H1 (cell line): ENCODE measurements around the gene AGBL4. TPM values are rescaled to one million over a fixed set of nuclear protein-coding genes. Genes with fewer than 3 reads are reported as not detected.

Source experiments
- CTCF ChIA-PET: fragments of 300-600 bp; sonication (Branson Sonifier 250); formaldehyde crosslinking; loops from one replicate; lab custom pipeline; 2021; ENCODE audit not compliant: partially characterized antibody; lab: Charles Lee
- POLR2A ChIA-PET: fragments of 300-600 bp; sonication (Branson Sonifier 250); formaldehyde crosslinking; loops from one replicate; lab custom pipeline; 2021; ENCODE audit warnings: inconsistent platforms; ENCODE audit not compliant: partially characterized antibody; lab: Charles Lee
- DNase-seq, 2 experiments: peaks; one replicate each; pipeline versions ENCODE4 v3.0.0 to v3.0.0-alpha.2; 2010 to 2022; ENCODE audit warnings: low spot score in 2 of 2, low read depth in 1 of 2, mixed read lengths in 1 of 2
- FAIRE-seq: peaks from 2 replicates; lab custom pipeline; 2011; peaks lifted over from hg19 to GRCh38; lab: Jason Lieb, UNC
- H2AFZ ChIP-seq: 2 replicates; pipeline ENCODE4 v1.8.1; 2012; ENCODE audit warnings: low read length, inconsistent platforms
- H2AK5ac ChIP-seq: 2 replicates; pipeline ENCODE4 v1.6.1; 2013; ENCODE audit warnings: low read depth, low read length
- H2BK120ac ChIP-seq: replicated peaks from 2 replicates; pipeline ENCODE3; 2013; ENCODE audit warnings: low read depth, low read length, inconsistent platforms
- H2BK12ac ChIP-seq: 2 replicates; pipeline ENCODE4 v1.6.1; 2013; ENCODE audit warnings: low read depth, low read length
- H2BK15ac ChIP-seq: 2 replicates; pipeline ENCODE4 v1.6.1; 2013; ENCODE audit warnings: low read length
- H2BK20ac ChIP-seq: 2 replicates; pipeline ENCODE4 v1.6.1; 2013; ENCODE audit warnings: low read length
- H2BK5ac ChIP-seq: 2 replicates; pipeline ENCODE4 v1.6.1; 2013; ENCODE audit warnings: low read depth, low read length
- H3K14ac ChIP-seq: 2 replicates; pipeline ENCODE4 v1.6.1; 2013; ENCODE audit warnings: inconsistent platforms; ENCODE audit not compliant: insufficient read length
- H3K18ac ChIP-seq: 2 replicates; pipeline ENCODE4 v1.6.1; 2013; ENCODE audit warnings: low read length; ENCODE audit errors: extremely low read depth
- H3K23ac ChIP-seq: 2 replicates; pipeline ENCODE4 v1.6.1; 2013; ENCODE audit warnings: inconsistent platforms; ENCODE audit not compliant: insufficient read length
- H3K23me2 ChIP-seq: 2 replicates; pipeline ENCODE4 v1.6.1; 2013; ENCODE audit warnings: low read depth, low read length
- H3K27ac ChIP-seq: 2 replicates; pipeline ENCODE4 v1.6.1; 2011; ENCODE audit warnings: low read depth, low read length, inconsistent platforms
- H3K27me3 ChIP-seq, 4 experiments: replicated peaks in 1 of 4; 1 replicate in 1 of 4; 2 replicates in 3 of 4; pipeline versions ENCODE4 v1.6.1 to v1.8.1; 2011 to 2013; ENCODE audit warnings: low read length in 3 of 4, mild to moderate bottlenecking in 3 of 4, inconsistent platforms in 2 of 4, mixed read lengths in 2 of 4, moderate library complexity in 1 of 4; ENCODE audit not compliant: control insufficient read depth in 3 of 4, insufficient read depth in 3 of 4; ENCODE audit errors: extremely low read depth in 1 of 4
- H3K36me3 ChIP-seq, 4 experiments: 2 replicates each; pipeline versions ENCODE4 v1.6.1 to v1.8.1; 2011 to 2013; ENCODE audit warnings: mild to moderate bottlenecking in 4 of 4, low read length in 3 of 4, moderate library complexity in 2 of 4, control low read depth in 1 of 4, inconsistent platforms in 1 of 4; ENCODE audit not compliant: insufficient read depth in 4 of 4, control insufficient read depth in 2 of 4
- H3K4ac ChIP-seq: replicated peaks from 2 replicates; pipeline ENCODE3; 2013; ENCODE audit warnings: low read length, low read depth, mixed read lengths, inconsistent platforms; ENCODE audit not compliant: insufficient read length
- H3K4me1 ChIP-seq, 4 experiments: replicated peaks in 1 of 4; 1 replicate in 1 of 4; 2 replicates in 3 of 4; pipeline versions ENCODE4 v1.6.1 to v1.8.1; 2011 to 2013; ENCODE audit warnings: low read length in 3 of 4, inconsistent platforms in 2 of 4, mixed read lengths in 1 of 4; ENCODE audit not compliant: insufficient read depth in 4 of 4, control insufficient read depth in 3 of 4
- H3K4me2 ChIP-seq, 2 experiments: 2 replicates each; pipeline versions ENCODE4 v1.6.1 to v1.8.1; 2011 to 2013; ENCODE audit warnings: low read depth in 2 of 2, low read length in 2 of 2, control low read depth in 1 of 2, inconsistent platforms in 1 of 2, mild to moderate bottlenecking in 1 of 2; ENCODE audit not compliant: insufficient read depth in 1 of 2
- H3K4me3 ChIP-seq, 4 experiments: fragments of 200-600, 300-600 bp in 1 of 4; sonication (generic), shearing (Covaris generic), sonication (Bioruptor Twin) in 1 of 4; 2 replicates each; pipeline versions ENCODE4 v1.5.1 to v1.8.1; 2011 to 2016; ENCODE audit warnings: low read length in 4 of 4, low read depth in 3 of 4, control low read depth in 2 of 4, inconsistent platforms in 2 of 4, mild to moderate bottlenecking in 2 of 4, mixed read lengths in 1 of 4, moderate library complexity in 1 of 4; ENCODE audit not compliant: insufficient read depth in 2 of 4; ENCODE audit errors: extremely low read depth in 1 of 4
- H3K56ac ChIP-seq: replicated peaks from 2 replicates; pipeline ENCODE3; 2013; ENCODE audit warnings: low read depth, mild to moderate bottlenecking, mixed read lengths, low read length, inconsistent platforms; ENCODE audit not compliant: insufficient read length
- H3K79me1 ChIP-seq: 2 replicates; pipeline ENCODE4 v1.6.1; 2013; ENCODE audit warnings: low read depth, low read length, control low read depth
- H3K79me2 ChIP-seq, 2 experiments: 2 replicates each; pipeline versions ENCODE4 v1.6.1 to v1.8.1; 2012 to 2013; ENCODE audit warnings: low read length in 2 of 2, mild to moderate bottlenecking in 2 of 2, inconsistent platforms in 1 of 2; ENCODE audit not compliant: insufficient read depth in 2 of 2, control insufficient read depth in 1 of 2
- H3K9ac ChIP-seq, 4 experiments: replicated peaks in 1 of 4; 1 replicate in 1 of 4; 2 replicates in 3 of 4; pipeline versions ENCODE4 v1.6.1 to v1.8.1; 2011 to 2013; ENCODE audit warnings: low read depth in 3 of 4, low read length in 3 of 4, control low read depth in 2 of 4, mild to moderate bottlenecking in 2 of 4, moderate library complexity in 2 of 4, inconsistent platforms in 1 of 4; ENCODE audit errors: extremely low read depth in 1 of 4
- H3K9me3 ChIP-seq, 2 experiments: 2 replicates each; pipeline versions ENCODE4 v1.6.1 to v1.8.1; 2012 to 2013; ENCODE audit warnings: mild to moderate bottlenecking in 2 of 2, moderate library complexity in 2 of 2, control low read depth in 1 of 2, inconsistent platforms in 1 of 2, low read depth in 1 of 2, low read length in 1 of 2, mixed read lengths in 1 of 2; ENCODE audit not compliant: insufficient read depth in 2 of 2
- H4K20me1 ChIP-seq, 2 experiments: replicated peaks in 1 of 2; 2 replicates each; pipeline versions ENCODE3 to v1.8.1; 2011 to 2013; ENCODE audit warnings: inconsistent platforms in 2 of 2, low read length in 2 of 2, mild to moderate bottlenecking in 1 of 2; ENCODE audit not compliant: insufficient read depth in 2 of 2, control insufficient read depth in 1 of 2
- H4K5ac ChIP-seq: 2 replicates; pipeline ENCODE4 v1.6.1; 2013; ENCODE audit warnings: low read length, low read depth, mixed read lengths, inconsistent platforms; ENCODE audit not compliant: insufficient read length
- H4K8ac ChIP-seq: 2 replicates; pipeline ENCODE4 v1.8.0; 2013; ENCODE audit warnings: mild to moderate bottlenecking, moderate library complexity, low read length, inconsistent platforms; ENCODE audit not compliant: insufficient read depth; ENCODE audit errors: extremely low read depth
- H4K91ac ChIP-seq: replicated peaks from 2 replicates; pipeline ENCODE3; 2013; ENCODE audit warnings: low read length, mixed read lengths, inconsistent platforms; ENCODE audit not compliant: insufficient read length
- EP300 ChIP-seq, 2 experiments: IDR thresholded peaks; 1 replicate in 1 of 2; 2 replicates in 1 of 2; pipeline ENCODE4 v1.6.1; 2011 to 2012; ENCODE audit warnings: low read depth in 2 of 2, low read length in 2 of 2, mild to moderate bottlenecking in 2 of 2, borderline replicate concordance in 1 of 2, inconsistent platforms in 1 of 2, moderate library complexity in 1 of 2
- EZH2 ChIP-seq: fragments of 200-600 bp; sonication (generic); IDR thresholded peaks from 2 replicates; pipeline ENCODE4 v1.7.1; 2012; ENCODE audit warnings: low read depth, mild to moderate bottlenecking, moderate library complexity, low read length, inconsistent platforms; ENCODE audit not compliant: severe bottlenecking
- PHF8 ChIP-seq: fragments of 200-600 bp; sonication (generic); conservative IDR thresholded peaks from 2 replicates; pipeline ENCODE4 v1.7.1; 2012; ENCODE audit warnings: low read depth, mild to moderate bottlenecking, inconsistent platforms, low read length, moderate library complexity
- POLR2A ChIP-seq, 2 experiments: IDR thresholded peaks; 1 replicate in 1 of 2; 2 replicates in 1 of 2; pipeline ENCODE4 v1.6.1; 2011; ENCODE audit warnings: low read depth in 2 of 2, low read length in 2 of 2, mild to moderate bottlenecking in 2 of 2; ENCODE audit errors: control extremely low read depth in 1 of 2
- POLR2AphosphoS5 ChIP-seq: IDR thresholded peaks from 2 replicates; pipeline ENCODE4 v1.6.1; 2011; ENCODE audit warnings: low read depth, low read length
- RAD21 ChIP-seq, 2 experiments: IDR thresholded peaks in 1 of 2; conservative IDR thresholded peaks in 1 of 2; 2 replicates each; pipeline ENCODE4 v1.6.1; 2011; ENCODE audit warnings: low read depth in 2 of 2, low read length in 2 of 2, improper control_type of control experiment in 1 of 2, inconsistent platforms in 1 of 2, mild to moderate bottlenecking in 1 of 2, moderate library complexity in 1 of 2
- RBBP5 ChIP-seq: IDR thresholded peaks from 2 replicates; pipeline ENCODE4 v1.7.1; 2012; ENCODE audit warnings: low read depth, mild to moderate bottlenecking, inconsistent platforms, low read length, moderate library complexity, borderline replicate concordance
- TEAD4 ChIP-seq: IDR thresholded peaks from 2 replicates; pipeline ENCODE4 v1.6.1; 2012; ENCODE audit warnings: low read depth, low read length, inconsistent platforms, mixed read lengths
- WGBS, 2 experiments: shearing (Covaris generic) in 1 of 2; methylation state at CpG; one replicate each; pipeline versions ENCODE4 v1.1.6 to v1.1.7; 2013 to 2015; ENCODE audit warnings: low lambda C conversion rate in 2 of 2, mixed read lengths in 2 of 2, inconsistent platforms in 1 of 2, low coverage in 1 of 2, missing lambda C conversion rate in 1 of 2; ENCODE audit not compliant: insufficient replicate concordance in 2 of 2, insufficient coverage in 1 of 2, insufficient read length in 1 of 2; ENCODE audit errors: extremely low coverage in 1 of 2, missing lambda C conversion rate in 1 of 2; 5-methylcytosine and 5-hydroxymethylcytosine counted together
- polyA plus RNA-seq, 7 experiments: library from polyadenylated mRNA; depleted of rRNA in 3 of 7; stranded (reverse) in 5 of 7; unstranded in 2 of 7; fragments of >200 nt in 5 of 7; fragments of 200-250 nt in 2 of 7; gene quantifications; 1 replicate in 5 of 7; 2 replicates in 1 of 7; 4 replicates in 1 of 7; pipeline versions ENCODE4 v1.2.1 to v1.2.3, GENCODE V29; 2011 to 2013; ENCODE audit warnings: missing spikeins in 2 of 7, mixed read lengths in 2 of 7
- total RNA-seq: library from RNA; stranded (reverse); fragmentation: NEBNext Ultra II Directional; extraction: Animal tissue kit (Norgen Biotek cat#: 25700); gene quantifications from 2 replicates; pipeline ENCODE4 v1.2.1, GENCODE V29; 2021

AGBL4 gene
- total and polyA plus RNA-seq, 2 of the 8 experiments (the other 6 are each of a cell fraction or from before 2014, with no cell fraction given): 0.41 to 0.45 TPM

- H3K14ac ChIP-seq: no peak overlapping the region
- no peak overlapping the region for H4K8ac ChIP-seq
- no peak overlapping the region for H2BK12ac ChIP-seq
- H3K23me2 ChIP-seq: no peaks in the 10 kb centered on the region
- no peak overlapping the region for H3K9ac ChIP-seq
- no peaks in the 10 kb centered on the region for H4K20me1 ChIP-seq
- no peak overlapping the region for H2BK20ac ChIP-seq
- no peak overlapping the region for H3K4me3 ChIP-seq
- H2BK120ac ChIP-seq: no peak overlapping the region
- H3K56ac ChIP-seq: no peak overlapping the region
- no peaks in the 10 kb centered on the region for H3K79me1 ChIP-seq
- H3K27me3 ChIP-seq: no peaks in the 10 kb centered on the region; a peak in 1 of 7 replicates
- H3K27ac ChIP-seq: no peak overlapping the region
- H4K91ac ChIP-seq: no peak overlapping the region
- H2BK5ac ChIP-seq: no peak overlapping the region
- H3K4me1 ChIP-seq: peaks cover 0 to 12% (median 6%) of the 10 kb centered on the region in 4 experiments; a peak in 4 of 7 replicates
- POLR2A ChIA-PET: no interaction called here
- H2AFZ ChIP-seq: no peak overlapping the region
- 93% methylated on average over 1 of the region's 1 CpG; no CpG with 5 or more reads in 1 of the 2 experiments for WGBS, 2 experiments
- no peak overlapping the region for H3K4me2 ChIP-seq
- H3K23ac ChIP-seq: no peak overlapping the region
- no peak for DNase-seq
- H2AK5ac ChIP-seq: no peak overlapping the region
- CTCF ChIA-PET: interaction anchor here (0.6 to 12.3 kb wide), 8 partner anchors 9 to 269 kb away, joined by 3 to 225 read pairs (median 6); no protein-coding TSS in a partner anchor
- no peaks in the 10 kb centered on the region for H3K36me3 ChIP-seq
- TF ChIP-seq TEAD4: no peak
- TF ChIP-seq EP300 (IDR thresholded peaks at IDR 0.05; ENCODE audit: borderline replicate concordance in 1 of 2, low read depth in 2 of 2, low read length in 2 of 2): no peak
- TF ChIP-seq POLR2AphosphoS5: no peak
- no peak for TF ChIP-seq EZH2
- no peak for TF ChIP-seq PHF8
- no peak for TF ChIP-seq RAD21 (IDR thresholded peaks at IDR 0.05 in 1 of 2, conservative IDR thresholded peaks at IDR 0.05 in 1 of 2; ENCODE audit: low read depth in 2 of 2, low read length in 2 of 2)
- no peak for TF ChIP-seq RBBP5
- TF ChIP-seq POLR2A (IDR thresholded peaks at IDR 0.05; ENCODE audit: control extremely low read depth in 1 of 2, low read depth in 2 of 2, low read length in 2 of 2): no peak
- H3K79me2 ChIP-seq: no peaks in the 10 kb centered on the region
- no peak for FAIRE-seq
- H3K9me3 ChIP-seq: no peaks in the 10 kb centered on the region
- H2BK15ac ChIP-seq: no peak overlapping the region
- H3K4ac ChIP-seq: no peak overlapping the region
- H4K5ac ChIP-seq: no peak overlapping the region
- no peak overlapping the region for H3K18ac ChIP-seq
These were observed 1352.2 kb downstream of the AGBL4 start for GRCh38 chr1:48671578-48671977.
